Activated CD8-positive, alpha-beta memory T cell treated with anti-CD3 and anti-CD28 coated beads for 48 hours (primary cell): ENCODE measurements around the gene DNAJC5.
"Not testable (repeated sequence)": the region's sequence is repeated elsewhere in the genome, so short reads cannot be mapped to it uniquely, and the experiment has no call there.

Experiments
- DNase-seq, 3 experiments: peaks; one replicate each; pipeline ENCODE4 v3.0.0-alpha.2; 2020; ENCODE audit warnings: low read depth in 2 of 3, low spot score in 2 of 3

The DNAJC5 gene

GRCh38 chr20:63952769-63953168 lies 57.8 kb downstream of the DNAJC5 start:
- no peak for DNase-seq

GRCh38 chr20:63953764-63954429 lies 59.0 kb downstream of the DNAJC5 start:
- no peak for DNase-seq

- DNase-seq: no peak
Measured at GRCh38 chr20:63955281-63955826, 60.4 kb downstream of the DNAJC5 start.

GRCh38 chr20:63955827-63956663 lies 61.1 kb downstream of the DNAJC5 start, which contains the start of gene UCKL1:
TSS of gene UCKL1 (minus strand) at chr20:63956416. CDS start at chr20:63956372, 44 bp downstream.
- peak in 1 of 3 experiments; percentile 69 for DNase-seq

- no peak for DNase-seq
Measured at GRCh38 chr20:63956664-63957003, 61.7 kb downstream of the DNAJC5 start.

DNA sequence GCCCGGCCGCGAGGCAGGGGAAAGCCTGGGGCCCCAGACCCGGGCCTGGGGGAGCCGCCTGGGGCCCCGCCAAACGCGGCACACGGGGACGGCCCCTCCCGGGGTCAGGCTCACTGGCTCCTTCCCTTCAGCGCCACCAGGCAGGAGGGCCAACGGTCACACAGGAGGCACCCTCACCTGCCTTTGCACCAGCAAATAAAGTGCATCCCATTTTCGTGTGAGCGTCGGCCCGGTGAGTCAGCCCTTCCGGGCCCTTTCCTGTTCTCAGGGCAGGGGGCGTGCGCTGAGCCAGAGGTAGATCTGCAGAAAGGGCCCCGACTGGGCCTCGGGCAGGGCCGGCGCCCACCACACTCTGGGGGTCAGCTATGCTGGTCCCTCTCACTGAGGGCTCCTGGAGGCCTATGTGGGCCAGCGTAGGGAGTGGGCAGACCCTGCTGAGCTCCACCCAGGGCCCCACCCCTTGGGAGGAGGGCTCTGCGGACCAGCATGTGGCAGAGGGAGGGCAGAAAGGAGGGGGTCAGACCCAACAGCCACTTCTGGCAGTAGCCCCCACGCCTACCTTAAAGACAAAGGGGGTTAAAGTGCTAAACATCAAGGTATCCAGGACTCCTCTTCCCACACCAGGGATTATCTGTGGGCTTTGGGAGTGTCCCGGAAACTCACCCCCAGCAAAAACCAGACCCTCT lies 62.2 kb downstream of the DNAJC5 start:
- no peak for DNase-seq

DNA sequence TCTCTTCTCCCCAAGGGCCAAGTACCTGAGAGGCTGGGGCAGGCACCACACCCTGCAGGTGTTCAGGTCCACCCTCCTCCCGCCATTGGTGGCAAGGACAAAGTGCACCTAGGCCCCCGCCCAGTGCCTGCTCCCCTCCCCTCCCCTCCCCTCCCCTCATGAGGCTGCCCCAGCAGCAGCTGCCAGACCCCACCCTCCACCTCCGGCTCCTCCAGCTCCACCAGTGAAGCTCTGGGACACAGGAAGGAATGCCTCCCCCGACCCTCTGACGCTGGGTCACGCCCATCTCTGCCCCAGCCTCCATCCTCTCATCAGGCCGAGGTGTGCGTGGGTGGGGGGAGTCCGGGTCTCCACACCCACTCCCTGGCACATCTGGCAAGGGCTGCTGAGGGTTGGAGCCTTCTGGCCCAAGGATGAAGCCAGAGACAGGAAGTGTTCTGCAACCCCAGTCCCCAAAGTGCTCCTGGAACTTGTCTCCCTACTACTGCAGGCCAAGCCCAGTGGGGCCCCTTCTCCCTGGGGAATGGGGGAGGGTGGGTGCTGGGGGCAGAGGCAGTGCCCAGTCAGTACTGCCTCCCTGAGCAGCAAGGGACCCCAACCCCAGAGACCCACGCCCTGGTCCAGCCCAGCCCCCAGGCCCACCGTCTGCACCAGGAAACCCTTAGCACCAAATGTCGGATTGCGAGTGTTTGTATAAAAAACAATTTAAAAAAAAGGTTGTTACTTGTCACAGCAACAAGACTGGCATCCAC lies 62.9 kb downstream of the DNAJC5 start:
- no peak for DNase-seq

- no peak for DNase-seq
Measured at GRCh38 chr20:63958471-63958870, 63.5 kb downstream of the DNAJC5 start.

GRCh38 chr20:63958964-63959698 lies 64.2 kb downstream of the DNAJC5 start:
- no peak for DNase-seq

DNA sequence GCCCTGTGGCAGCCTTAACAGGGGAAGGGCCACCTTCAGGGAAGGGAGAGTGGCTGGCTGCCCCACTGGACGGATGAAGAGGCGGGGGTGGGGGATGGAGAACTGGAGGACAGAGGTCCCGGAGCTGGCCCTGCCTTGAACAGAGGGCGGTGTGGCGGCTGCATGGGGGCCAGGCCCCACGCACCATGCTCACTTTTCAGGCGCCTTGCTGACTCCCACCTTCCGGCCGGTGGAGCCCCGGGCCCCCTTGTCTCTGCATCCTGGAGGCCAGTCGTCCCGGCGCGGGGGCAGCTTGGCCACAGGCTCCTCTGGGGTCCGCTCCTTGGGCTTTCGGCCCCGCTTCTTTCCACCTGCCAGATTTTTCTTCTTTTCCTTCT lies 64.8 kb downstream of the DNAJC5 start:
- DNase-seq: no peak

DNA sequence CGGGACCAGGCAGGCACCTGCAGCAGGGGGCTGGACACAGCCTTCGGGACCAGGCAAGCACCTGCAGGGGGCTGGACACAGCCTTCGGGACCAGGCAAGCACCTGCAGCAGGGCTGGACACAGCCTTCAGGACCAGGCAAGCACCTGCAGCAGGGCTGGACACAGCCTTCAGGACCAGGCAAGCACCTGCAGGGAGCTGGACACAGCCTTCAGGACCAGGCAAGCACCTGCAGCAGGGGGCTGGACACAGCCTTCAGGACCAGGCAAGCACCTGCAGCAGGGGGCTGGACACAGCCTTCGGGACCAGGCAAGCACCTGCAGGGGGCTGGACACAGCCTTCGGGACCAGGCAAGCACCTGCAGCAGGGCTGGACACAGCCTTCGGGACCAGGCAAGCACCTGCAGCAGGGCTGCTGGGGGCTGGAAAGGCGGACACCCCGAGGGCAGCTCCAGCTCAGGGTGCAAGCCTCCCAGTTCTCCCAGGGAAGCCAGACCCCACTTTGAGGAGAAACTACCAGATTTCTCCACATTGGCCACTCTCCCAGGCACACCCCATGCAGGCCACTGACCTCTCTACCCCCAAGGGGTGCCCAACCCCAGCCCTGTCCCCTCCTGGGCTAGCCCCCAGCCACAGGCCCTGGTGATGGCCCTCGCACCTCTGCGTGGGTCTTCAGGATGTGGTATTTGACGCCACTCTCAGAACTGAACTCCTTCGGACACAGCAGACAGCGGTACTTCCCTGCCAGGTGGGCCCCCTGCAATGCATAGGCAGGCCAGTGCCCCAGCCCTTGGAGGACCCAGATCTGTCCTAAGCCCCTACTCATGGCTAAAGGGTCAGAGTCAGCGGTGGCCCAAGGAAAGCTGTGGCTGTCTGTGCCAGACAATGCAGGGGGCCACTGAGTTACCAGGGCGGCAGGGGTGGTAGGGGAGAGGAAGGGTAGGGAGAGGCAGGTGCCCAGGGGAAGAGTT lies 66.0 kb downstream of the DNAJC5 start:
- not testable (repeated sequence) for DNase-seq

- no peak for DNase-seq
Measured at GRCh38 chr20:63961664-63962425, 66.9 kb downstream of the DNAJC5 start.

DNA sequence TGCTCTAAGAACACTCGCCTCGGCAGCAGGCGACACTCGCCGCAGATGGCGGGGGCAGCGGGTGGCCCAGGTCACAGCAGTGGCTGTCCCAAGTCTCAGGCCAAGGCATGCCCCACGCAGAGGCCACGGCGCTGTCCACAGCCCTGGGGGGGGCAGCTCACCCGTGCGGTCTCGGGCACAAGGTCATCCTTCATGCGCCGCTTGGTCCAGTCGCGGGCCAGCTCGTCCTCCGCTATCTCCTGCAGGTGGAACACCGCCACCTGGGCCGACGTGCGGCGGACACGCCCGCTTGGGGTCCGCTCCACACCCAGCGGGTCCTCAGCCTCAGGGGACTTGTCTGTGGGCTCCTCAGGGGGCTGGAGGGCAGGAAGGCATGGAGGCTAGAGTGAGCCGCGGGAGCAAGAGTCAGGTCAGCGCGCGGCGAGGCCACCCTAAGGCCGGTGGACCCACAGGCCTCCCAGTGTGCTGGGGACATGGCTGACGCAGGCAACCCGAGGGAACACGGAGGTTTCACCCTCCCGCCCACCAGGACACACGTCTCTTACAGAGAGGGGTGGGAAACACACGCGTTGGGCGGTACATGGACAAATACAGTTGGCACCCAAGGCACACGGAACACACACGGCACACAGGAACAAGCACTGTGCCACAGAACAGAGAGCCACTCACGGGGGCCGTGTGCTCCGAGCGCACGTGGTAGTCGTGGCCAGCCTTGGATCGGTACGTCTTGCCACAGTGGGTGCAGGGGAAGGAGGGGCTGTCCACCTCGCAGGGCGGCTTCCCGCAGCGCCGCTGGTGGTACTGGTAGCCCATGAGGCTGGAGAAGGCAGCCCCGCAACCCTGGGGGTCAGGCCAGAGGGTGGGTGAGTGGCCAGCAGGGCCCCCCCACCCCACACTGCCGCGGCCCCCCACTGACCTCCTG lies 67.8 kb downstream of the DNAJC5 start:
- DNase-seq: no peak

DNA sequence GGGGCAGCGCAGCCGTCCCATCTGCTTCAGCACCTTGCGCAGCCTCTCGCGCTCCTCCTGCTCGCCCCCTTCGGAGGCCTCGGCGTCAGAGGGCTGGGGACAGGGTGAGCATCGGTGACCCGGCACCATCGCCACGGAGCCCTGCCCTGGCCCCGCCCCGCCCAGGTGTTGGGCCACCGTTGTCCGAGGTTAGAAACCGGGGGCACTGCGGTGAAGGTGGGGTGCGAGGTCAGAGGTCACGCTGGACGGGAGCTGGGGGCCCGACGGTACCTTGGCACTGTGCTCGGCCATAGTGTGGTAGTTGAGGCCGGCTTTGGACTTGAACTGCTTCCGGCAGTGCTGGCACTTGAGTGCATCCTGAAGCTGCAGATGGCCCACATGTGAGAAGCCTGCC lies 68.4 kb downstream of the DNAJC5 start:
- DNase-seq: no peak

DNA sequence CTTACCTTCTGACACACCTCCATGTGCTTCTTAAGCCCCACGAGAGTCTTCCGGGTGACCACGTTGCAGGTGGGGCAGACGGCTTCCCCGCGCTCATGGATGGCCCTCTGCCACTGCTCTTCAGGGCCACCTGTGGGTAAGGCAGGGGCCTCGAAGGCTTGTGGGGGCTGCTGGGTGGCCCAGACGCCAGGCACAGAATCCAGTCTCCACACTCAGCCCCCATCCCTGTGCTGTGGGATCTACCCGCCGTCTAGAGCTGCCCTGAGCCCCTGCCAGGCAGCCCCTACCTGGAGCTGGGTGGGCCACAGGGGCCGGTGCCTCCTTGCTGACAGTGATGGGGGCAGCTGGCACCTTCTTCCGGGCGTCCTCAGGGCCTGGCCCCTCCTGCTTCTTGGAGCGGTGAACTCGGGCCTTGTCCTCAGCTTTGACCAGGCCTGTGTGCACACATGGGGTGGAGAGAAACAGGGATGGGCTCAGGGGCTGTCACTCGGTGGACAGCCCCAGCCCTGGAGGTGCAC lies 68.9 kb downstream of the DNAJC5 start:
- DNase-seq: no peak

GRCh38 chr20:63964412-63964811 lies 69.5 kb downstream of the DNAJC5 start:
- DNase-seq: no peak
